Measurements from ENCODE around the gene ENO2.
"Not testable (repeated sequence)": the region's sequence is repeated elsewhere in the genome, so short reads cannot be mapped to it uniquely, and the experiment has no call there.

Gene ENO2

GRCh38 chr12:6914246-6914946 is at the start of gene ENO2:
Gene ENO2 (plus strand): TSS chr12:6914580. CDS start chr12:6915833, 1,253 bp downstream.
- peak; percentile 80 for DNase-seq

- not testable (repeated sequence) for DNase-seq
Measured at GRCh38 chr12:6865307-6865706, 49.1 kb upstream of the ENO2 start.

GRCh38 chr12:6866163-6866919 is 48.0 kb upstream of the ENO2 start:
- DNase-seq = no peak

- DNase-seq = peak; percentile 80
Measured at GRCh38 chr12:6866920-6867412, 47.4 kb upstream of the ENO2 start.

- DNase-seq = peak; percentile 86
Measured at GRCh38 chr12:6867413-6868210, 46.8 kb upstream of the ENO2 start, which contains the start of gene TPI1. Gene TPI1 (plus strand): TSS chr12:6867531. CDS start chr12:6867567, 36 bp downstream.

- DNase-seq = peak; percentile 36
Measured at GRCh38 chr12:6868211-6869048, 46.0 kb upstream of the ENO2 start.

- DNase-seq = peak; percentile 82
Measured at GRCh38 chr12:6869049-6870021, 45.0 kb upstream of the ENO2 start.

- not testable (repeated sequence) for DNase-seq
Measured at GRCh38 chr12:6870304-6870703, 44.1 kb upstream of the ENO2 start.

- DNase-seq = no peak
Measured at GRCh38 chr12:6871052-6871957, 43.1 kb upstream of the ENO2 start.

GRCh38 chr12:6872073-6873048 is 42.0 kb upstream of the ENO2 start:
- peak; percentile 93 for DNase-seq

GRCh38 chr12:6873094-6874014 is 41.0 kb upstream of the ENO2 start, which contains the start of gene SPSB2:
Gene SPSB2 (minus strand): TSS chr12:6873303. CDS start chr12:6872901, 402 bp downstream.
- DNase-seq = peak; percentile 91

GRCh38 chr12:6874015-6874368 is 40.4 kb upstream of the ENO2 start:
- DNase-seq = not testable (repeated sequence)

GRCh38 chr12:6879824-6880223 is 34.6 kb upstream of the ENO2 start:
- DNase-seq = not testable (repeated sequence)

- DNase-seq = no peak
Measured at GRCh38 chr12:6883252-6883651, 31.1 kb upstream of the ENO2 start.

- DNase-seq = no peak
Measured at GRCh38 chr12:6883683-6884082, 30.7 kb upstream of the ENO2 start.

GRCh38 chr12:6884539-6884938 is 29.8 kb upstream of the ENO2 start:
- DNase-seq = no peak
